IPS-18c (cell line): ENCODE results near the gene VPS37C.
"Not testable (repeated sequence)": the region's sequence is repeated elsewhere in the genome, so short reads cannot be mapped to it uniquely, and the experiment has no call there.

Source experiments
- H3K4me3 ChIP-seq: 2 replicates; pipeline ENCODE4 v1.7.0; 2013; ENCODE audit warnings: low read depth, mild to moderate bottlenecking, low read length, moderate library complexity; ENCODE audit not compliant: insufficient read depth
- H3K9me3 ChIP-seq: one replicate; pipeline ENCODE4 v1.6.1; 2013; ENCODE audit warnings: mild to moderate bottlenecking, low read length, moderate library complexity; ENCODE audit not compliant: control insufficient read depth, insufficient read depth

Gene VPS37C

DNA sequence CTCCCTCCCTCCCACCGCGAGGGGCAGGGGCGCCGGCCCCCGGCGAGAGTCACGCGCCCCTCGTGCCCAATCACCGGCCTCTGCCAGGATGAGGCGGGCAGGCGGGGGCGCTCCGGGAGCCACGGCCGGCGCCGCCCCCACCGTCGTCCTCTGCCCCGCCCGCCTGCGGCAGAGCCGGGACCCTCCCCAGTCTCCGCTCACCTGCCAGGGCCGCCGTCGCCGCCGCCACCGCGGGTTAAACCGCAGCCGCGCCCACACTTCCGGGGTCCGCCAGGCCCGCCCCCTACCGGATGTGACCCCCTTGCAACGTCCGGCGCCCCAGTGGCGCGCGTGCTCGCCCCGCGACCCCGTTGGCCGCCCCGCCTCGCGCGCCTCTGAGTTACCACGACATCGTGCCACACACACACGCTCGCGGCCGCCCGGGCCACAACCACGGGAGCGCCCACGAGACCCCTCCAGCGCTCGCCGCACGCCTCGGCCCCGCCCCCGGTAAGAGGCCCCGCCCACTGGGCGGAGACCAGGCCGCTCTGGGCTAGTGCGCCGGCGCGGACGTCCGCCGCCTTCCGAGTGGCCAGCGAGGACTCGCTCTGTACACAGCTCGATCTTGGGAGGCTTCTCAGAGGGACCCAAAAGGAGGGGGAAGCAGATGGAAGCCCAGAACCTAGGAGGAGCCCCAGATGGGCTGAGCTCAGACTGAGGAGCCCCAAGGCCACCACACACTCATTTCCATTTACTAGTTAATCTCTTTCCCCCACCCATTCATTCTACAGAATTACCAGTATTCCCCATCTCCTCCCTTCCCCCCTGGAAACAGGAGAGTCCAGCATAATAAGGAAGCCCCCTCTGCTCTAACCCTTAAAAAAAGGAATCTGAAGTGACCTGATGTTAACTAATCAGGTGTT, at the start of gene VPS37C:
Gene VPS37C, minus strand, starts transcription at position 237 of the 902 bp plus-strand sequence. CDS start 22,597 bp downstream, outside the sequence.
- peak within 1 kb of the TSS; percentile 96 for H3K4me3 ChIP-seq
- no peaks in the 10 kb centered on the region for H3K9me3 ChIP-seq

DNA sequence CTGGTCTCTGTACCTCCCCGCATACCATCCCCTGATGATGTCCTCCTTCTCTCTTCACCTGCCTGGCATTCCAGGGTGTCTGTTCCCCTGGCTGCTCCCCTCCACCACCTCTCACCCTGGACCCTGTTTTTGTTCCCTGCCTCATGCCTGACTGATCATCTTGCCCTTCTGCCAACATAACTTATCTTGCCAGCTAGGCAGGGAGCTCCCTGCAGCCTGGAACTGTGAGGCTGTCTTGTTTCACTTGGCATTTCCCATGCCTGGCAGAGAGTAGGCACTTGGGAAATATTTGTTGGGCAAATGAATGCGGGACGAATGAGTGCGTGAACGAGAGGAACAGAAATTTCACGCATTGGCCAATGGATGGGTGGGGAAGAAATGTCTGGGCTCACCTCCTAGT, 49.4 kb upstream of the VPS37C start:
- H3K4me3 ChIP-seq, H3K9me3 ChIP-seq: not testable (repeated sequence)

DNA sequence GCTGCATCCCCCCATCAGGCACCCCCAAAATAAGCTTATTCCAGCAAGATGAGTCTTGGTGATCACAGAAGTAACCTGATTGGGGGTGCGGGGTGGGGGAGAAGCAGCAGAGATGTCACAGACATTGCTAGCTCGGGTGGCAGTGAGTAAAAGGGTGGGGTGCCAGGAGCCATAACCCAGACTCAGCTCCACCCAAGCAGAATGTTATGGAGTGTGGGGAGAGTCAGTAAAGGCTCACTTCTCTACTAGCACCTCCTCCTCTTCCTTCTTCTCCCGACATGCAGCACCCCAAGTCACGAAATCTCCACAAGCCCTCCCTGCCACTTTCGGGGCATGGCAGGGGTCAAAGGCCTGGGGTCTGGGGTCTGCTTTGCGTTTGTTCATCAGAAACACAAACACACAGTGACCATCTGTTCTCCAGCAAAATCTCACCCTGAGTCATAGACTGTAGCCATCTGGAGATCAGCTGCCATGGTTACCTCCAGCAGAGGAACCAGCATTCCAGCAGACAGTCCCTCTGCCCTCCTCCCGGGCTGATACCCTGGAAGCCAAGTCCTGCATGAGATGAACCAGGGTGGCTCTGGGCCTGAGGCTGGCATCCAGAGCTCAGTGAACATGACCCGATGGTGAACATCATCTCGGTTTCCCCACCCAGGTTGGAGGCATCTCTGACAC, 46.5 kb upstream of the VPS37C start:
- H3K4me3 ChIP-seq, H3K9me3 ChIP-seq: not testable (repeated sequence)

DNA sequence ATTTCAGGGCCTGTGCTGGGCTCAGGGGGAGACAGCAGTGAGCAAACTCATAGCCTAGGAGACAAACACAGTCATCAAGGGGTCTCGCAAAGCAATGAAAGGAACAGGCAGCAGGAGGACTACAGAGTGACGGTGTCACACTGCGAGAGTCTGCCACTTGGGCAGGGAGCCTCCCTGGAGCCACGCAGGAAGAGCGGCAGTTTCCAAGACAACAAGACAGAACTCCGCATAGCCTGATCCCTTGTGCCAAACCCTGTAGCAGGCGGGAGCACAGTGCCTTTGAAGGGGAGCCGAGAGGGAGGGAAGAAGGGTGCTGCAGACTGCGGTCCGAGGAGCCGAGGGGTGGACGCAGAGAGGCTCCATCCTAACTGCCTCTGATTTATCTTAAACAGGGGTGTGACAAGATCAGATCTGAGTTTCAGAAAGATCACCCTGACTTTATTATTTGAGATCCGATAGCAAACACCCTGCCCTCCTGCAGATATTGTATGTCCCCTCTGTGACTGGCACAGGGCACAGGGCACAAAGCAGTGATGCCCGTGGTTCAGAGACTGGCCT, 43.4 kb upstream of the VPS37C start:
- not testable (repeated sequence) for H3K9me3 ChIP-seq, H3K4me3 ChIP-seq

DNA sequence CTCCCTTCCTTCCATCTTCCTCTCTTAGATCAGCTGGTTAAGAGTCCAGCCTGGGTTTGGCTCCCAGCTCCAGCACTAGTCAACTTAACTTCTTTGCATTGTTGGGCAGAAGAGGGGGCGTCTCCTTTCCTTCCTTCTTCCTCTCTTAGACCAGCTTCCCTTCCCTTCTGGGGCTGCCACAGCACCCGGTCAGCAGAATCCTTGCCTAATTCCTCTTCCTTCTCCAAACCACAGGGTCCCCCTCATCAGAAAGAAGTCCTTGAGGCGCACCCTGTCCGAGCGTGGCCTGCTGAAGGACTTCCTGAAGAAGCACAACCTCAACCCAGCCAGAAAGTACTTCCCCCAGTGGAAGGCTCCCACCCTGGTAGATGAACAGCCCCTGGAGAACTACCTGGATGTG, 42.6 kb upstream of the VPS37C start:
- not testable (repeated sequence) for H3K4me3 ChIP-seq, H3K9me3 ChIP-seq

DNA sequence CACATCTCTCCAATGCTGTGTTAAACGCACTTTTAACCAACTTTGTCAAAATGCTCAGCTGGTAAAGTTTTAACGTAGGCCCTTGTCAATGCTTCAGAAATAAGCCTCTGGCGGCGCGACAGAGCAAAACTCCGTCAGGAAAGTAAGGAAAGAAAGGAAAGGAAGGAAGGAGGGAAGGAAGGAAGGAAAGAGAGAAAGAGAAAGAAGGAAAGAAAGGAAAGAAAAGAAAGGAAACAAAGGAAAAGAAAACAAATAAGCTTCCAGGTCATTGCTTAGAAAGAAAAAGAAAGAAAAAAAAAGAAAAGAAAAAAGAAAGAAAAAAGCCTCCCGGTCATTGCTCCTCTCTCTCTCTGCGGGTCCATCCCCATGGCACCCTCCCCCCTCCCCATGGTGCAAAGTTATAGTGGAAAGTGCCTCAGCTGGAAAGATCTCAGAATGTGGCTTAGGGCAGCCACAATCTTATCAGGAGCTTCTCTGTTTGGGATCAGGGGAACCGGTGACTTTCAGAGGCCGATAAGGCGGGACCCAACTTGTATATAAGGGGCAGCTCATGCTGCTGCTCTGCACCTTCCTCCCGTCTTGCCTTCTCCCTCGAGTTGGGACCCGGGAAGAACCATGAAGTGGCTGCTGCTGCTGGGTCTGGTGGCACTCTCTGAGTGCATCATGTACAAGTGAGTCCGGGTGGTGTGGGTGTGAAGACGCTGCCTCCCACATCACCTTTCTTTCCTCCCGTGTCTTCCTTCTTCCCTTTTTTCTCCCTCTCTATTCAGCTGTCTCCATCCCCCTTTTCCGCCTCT, 41.9 kb upstream of the VPS37C start, which contains the start of gene PGA3:
Gene PGA3, plus strand, starts transcription at position 566 of the 797 bp plus-strand sequence. Its CDS starts 50 bp downstream, at position 616.
- not testable (repeated sequence) for H3K9me3 ChIP-seq, H3K4me3 ChIP-seq

DNA sequence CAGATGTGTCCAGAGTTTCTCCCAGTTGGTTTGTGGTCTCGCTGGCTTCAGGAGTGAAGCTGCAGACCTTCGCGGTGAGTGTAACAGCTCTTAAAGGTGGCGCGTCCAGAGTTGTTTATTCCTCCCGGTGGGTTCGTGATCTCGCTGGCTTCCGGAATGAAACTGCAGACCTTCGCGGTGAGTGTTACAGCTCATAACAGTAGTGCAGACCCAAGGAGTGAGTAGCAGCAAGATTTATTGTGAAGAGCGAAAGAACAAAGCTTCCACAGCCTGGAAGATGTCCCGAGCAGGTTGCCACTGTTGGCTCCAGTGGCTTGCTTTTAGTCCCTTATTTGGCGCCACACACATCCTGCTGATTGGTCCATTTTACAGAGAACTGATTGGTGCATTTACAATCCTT, 40.2 kb upstream of the VPS37C start:
- Histone ChIP-seq H3K4me3 (no peak overlapping the region), H3K9me3 (no peaks in the 10 kb centered on the region)

DNA sequence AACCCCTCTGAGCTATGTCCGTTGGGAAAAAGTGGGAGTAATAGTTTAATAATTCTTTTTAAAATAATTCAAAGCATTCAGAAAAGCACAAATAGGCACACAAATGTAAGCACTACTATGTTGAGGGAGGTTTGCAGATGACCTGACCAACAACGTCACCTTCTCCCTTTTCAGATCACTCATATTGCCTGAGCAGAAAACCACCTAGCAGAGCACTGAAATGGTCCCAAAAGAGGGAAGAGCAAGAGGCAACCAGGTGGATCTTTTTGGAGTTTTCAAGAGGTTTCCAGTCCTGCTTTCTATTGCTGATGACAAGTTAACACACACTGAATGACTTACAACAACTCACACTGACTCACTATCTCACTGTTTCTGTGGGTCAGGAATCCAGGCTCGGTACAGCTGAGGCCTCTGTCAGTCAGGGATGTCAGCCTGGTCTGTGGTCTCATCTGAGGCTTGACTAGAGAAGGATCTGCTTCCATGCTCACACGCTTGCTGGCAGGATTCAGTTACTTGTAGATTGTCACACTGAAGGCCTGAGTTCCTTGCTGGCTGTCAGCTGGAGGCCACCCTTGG, 37.8 kb upstream of the VPS37C start:
- Histone ChIP-seq H3K4me3 (no peak overlapping the region), H3K9me3 (no peaks in the 10 kb centered on the region)

DNA sequence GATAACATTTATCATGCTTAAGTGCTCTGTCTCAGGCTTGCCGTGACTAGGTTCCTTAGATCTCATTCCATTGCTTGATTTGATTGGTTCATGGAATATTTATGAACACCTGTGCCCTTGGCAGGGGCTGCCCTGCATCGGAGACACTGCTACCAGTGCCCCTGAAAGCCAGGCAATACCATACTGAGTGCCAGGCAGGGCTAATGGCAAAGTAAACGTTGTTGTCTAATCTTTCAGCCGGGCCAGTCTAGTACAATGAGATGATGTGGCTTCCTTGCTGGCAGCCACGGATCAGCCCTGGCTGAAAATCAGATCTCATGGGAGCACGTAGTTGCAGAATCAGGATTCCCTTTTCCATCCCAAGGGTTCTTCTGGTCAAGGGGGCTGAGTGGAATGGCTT, 37.1 kb upstream of the VPS37C start:
- no peaks in the 10 kb centered on the region for H3K9me3 ChIP-seq

DNA sequence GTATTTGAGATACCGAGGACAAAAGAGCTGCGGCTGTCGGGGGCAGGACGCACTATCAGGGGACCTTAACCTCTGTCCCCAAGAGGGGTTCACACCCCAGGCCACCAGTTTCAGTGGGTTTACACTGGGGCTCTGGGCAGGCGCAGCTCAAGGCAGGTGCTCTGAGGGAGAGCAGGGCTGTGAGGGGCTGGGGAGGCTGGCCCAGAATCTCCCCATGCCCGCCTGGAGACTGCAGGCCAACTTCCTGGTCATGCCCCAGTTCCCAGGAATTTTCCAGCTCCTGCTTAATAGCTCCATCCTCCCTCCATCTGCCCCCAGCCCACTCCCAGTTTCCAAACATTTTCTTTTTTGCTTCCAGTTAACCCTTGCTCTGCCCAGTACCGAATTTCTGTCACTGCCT, 34.5 kb upstream of the VPS37C start:
- Histone ChIP-seq H3K9me3 (no peaks in the 10 kb centered on the region), H3K4me3 (no peak overlapping the region)

More for the DNA sequence above, 37.1 kb upstream of the VPS37C start:
- H3K4me3 ChIP-seq: no peak overlapping the region

DNA sequence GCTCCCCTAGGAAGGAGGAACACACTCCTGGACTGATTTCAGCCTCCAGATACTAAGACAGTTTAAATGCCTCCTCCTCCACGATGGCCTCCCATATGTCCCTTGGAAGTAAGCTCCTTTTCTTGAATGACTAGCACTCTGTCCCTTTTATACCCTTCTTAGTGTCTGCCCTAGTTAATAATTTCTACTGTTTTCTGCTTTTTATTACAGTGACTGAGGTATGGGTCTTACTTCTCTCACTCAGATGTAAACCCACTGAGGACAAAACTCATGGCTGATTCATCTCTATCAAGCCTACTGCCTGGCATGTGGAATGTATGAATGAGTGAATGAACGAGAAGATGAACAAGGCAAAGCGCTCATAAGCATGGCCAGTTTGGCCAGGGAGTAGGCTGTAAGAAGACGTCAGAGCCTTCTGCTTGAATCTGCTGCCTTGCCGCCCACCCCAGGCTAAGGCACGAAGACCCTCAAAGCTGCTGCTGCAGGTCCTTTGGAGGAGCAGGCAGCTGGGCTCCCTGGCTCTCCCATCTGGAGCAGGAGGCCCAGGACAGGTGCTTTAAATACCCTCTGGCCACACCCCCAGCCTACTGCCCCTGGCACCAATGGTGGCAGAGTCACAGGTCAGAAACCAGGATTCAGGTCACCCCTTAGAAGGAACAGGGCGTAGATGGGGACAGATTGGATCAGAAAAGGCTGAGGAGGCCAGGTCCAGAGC, 33.9 kb upstream of the VPS37C start:
- Histone ChIP-seq H3K4me3 (no peak overlapping the region), H3K9me3 (no peaks in the 10 kb centered on the region)

DNA sequence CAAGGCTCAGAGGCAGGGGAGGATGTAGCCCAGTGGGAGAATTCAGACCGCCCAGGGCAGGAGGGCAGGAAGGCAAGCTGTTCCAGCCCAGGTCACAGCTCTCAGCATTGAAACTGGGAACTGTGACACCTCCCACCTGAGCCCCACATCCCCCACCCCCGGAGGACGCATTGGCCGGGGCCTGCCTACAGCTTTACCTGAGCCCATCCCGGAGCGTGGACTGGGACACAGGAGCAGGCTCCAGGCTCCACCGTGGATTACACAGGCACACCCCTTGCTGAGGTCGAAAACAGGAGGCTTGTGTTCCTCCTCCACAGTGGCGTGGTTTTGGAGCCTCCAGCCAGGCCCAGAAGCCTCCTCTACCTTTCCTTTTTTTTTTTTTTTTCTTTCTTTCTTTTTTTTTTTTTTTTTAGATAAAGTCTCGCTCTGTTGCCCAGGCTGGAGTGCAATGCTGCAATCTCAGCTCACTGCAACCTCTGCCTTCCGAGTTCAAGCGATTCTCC, 33.0 kb upstream of the VPS37C start:
- no peak overlapping the region for H3K4me3 ChIP-seq

DNA sequence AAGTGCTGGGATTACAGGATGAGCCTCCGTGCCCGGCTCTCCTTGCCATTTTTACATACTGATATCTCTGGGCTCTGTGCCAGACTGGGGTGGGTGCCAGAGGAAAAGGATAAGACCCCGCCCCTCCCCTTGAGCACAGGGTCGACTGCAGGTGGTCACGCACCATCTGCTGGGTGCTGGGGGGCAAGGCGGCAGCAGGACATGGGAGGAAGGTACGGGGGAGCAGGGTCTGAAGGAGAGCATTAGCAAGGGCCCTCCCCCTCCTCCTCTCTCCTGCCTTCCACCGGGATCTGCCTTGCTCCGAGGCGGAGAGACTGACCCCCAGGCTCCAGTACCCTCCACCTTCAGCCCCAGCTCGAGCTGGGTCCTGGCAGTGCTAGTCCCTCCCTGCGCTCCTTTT, 32.4 kb upstream of the VPS37C start:
- no peaks in the 10 kb centered on the region for H3K9me3 ChIP-seq
- no peak overlapping the region for H3K4me3 ChIP-seq

More for the DNA sequence above, 33.0 kb upstream of the VPS37C start:
- no peaks in the 10 kb centered on the region for H3K9me3 ChIP-seq

DNA sequence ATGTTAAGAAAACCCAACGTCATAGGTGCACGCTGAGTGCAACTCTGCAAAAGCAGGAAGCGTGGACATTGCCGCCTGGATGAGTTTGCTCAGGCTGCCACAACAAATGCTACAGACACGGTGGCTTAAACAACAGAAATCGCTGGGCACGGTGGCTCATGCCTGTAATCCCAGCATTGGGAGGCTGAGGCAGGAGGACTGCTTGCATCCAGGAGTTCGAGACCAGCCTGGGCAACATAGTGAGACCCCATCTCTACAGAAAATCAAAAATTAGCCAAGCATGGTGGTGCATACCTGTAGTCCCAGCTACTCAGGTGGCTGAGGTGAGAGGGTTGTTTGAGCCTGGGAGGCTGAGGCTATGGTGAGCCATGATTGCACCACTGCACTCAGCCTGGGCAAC, 28.7 kb upstream of the VPS37C start:
- Histone ChIP-seq H3K4me3 (no peak overlapping the region), H3K9me3 (no peaks in the 10 kb centered on the region)

DNA sequence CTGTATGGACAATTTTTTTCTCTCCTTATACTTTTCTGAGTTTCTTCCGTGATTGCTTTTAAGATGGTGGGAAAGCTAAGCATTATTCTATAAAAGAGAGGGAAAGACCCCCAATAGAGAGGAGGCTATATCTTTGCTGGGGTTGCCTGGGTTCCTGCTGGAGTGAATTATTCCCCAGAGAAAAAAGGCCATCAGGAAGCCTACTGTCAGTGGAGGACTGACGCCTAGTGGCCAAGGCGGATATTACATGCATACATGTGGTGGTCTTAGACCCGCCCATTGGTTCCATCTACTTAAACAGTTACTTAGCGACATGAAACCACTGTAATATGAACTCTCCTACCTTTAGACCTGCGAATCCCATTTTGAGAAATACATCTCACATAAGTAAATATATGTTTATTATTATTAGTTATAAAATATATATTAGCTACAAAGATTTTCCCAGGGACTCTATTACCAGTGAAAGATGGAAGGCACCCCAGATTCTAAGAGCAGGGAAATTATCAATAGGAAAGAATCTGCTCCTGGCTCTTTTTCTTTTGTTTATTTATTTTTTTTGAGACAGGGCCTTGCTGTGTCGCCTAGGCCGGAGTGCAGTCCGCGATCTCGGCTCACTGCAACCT, 26.4 kb upstream of the VPS37C start:
- H3K9me3 ChIP-seq: no peaks in the 10 kb centered on the region
- no peak overlapping the region for H3K4me3 ChIP-seq

DNA sequence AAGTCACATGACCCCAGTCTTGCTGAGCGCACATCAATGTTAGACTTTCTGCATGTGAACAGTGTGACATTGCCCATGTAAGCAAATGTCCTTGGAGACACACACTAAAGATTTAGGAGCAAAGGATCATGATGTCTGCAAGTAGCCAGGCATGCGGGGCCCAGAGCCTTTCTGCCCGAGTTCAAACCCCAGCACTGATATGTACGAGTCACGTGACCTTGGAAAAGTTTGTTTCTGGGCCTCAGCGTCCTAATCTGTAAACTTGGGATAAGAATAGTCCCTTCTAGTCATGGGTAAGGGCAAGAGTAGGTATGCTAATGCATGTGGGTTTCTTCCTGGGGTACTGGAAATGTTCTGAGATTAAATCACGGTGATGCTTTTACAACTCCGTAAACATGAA, 25.3 kb upstream of the VPS37C start:
- Histone ChIP-seq H3K9me3 (no peaks in the 10 kb centered on the region), H3K4me3 (no peak overlapping the region)
